Cardiac muscle cell (in vitro differentiated cells and primary cell): ENCODE data around the gene KANK3. TPM values are rescaled to one million over a fixed set of nuclear protein-coding genes. Genes with fewer than 3 reads are reported as not detected.
"Not testable (repeated sequence)": the region's sequence is repeated elsewhere in the genome, so short reads cannot be mapped to it uniquely, and the experiment has no call there.

Source experiments
- DNase-seq, 2 donors: peaks; one replicate each; pipeline versions ENCODE4 v3.0.0 to v3.0.0-alpha.2; 2010 to 2017; ENCODE audit warnings: low read depth in 1 of 2, low spot score in 1 of 2
- H3K27ac ChIP-seq: fragments of 200-600 bp; sonication (generic); 2 replicates; pipeline ENCODE4 v1.5.1; 2016
- H3K27me3 ChIP-seq: fragments of 200-600 bp; sonication (generic); 2 replicates; pipeline ENCODE4 v1.6.0; 2016; ENCODE audit warnings: control low read depth
- H3K36me3 ChIP-seq: fragments of 200-600 bp; sonication (generic); 2 replicates; pipeline ENCODE4 v1.5.1; 2016; ENCODE audit warnings: control low read depth
- H3K4me1 ChIP-seq: fragments of 200-600 bp; sonication (generic); 2 replicates; pipeline ENCODE4 v1.8.1; 2017; ENCODE audit warnings: low read depth, mild to moderate bottlenecking, mixed run types
- H3K4me3 ChIP-seq: fragments of 200-600 bp; sonication (generic); 2 replicates; pipeline ENCODE4 v1.5.1; 2016; ENCODE audit warnings: mild to moderate bottlenecking
- H3K9me3 ChIP-seq: fragments of 200-600 bp; sonication (generic); 2 replicates; pipeline ENCODE4 v1.5.1; 2017; ENCODE audit warnings: low read depth, mild to moderate bottlenecking, control low read depth
- CTCF ChIP-seq: IDR thresholded peaks from 2 replicates; pipeline ENCODE4 v1.5.1; 2012; ENCODE audit warnings: low read depth, mild to moderate bottlenecking, low read length
- polyA plus RNA-seq: library from polyadenylated mRNA; unstranded; fragments of >200 nt; fragmentation: Nextera tagmentation; extraction: Ambion mirVana; gene quantifications from 2 replicates; pipeline ENCODE4 v1.2.1, GENCODE V29; 2016
- total RNA-seq: library from RNA; depleted of rRNA; stranded (reverse); fragments of >200 nt; gene quantifications from 2 replicates; pipeline ENCODE4 v1.2.3, GENCODE V29; 2016

Gene KANK3
- total and polyA plus RNA-seq, 2 experiments from 2014 or later, result 0.72 to 4.0 TPM

- H3K36me3 ChIP-seq, result peaks cover 10% of the 10 kb centered on the region
- no peak overlapping the region for H3K4me3 ChIP-seq
- no peak for TF ChIP-seq CTCF
- no peaks in the 10 kb centered on the region for H3K9me3 ChIP-seq
- no peak overlapping the region for H3K27ac ChIP-seq
- H3K27me3 ChIP-seq, result no peaks in the 10 kb centered on the region
- DNase-seq, result no peak
- H3K4me1 ChIP-seq, result peaks cover 13% of the 10 kb centered on the region
Measured at GRCh38 chr19:8306235-8307054, 36.6 kb downstream of the KANK3 start.

GRCh38 chr19:8305798-8306197 lies 37.3 kb downstream of the KANK3 start:
- no peak for TF ChIP-seq CTCF
- no peak for DNase-seq
- no peaks in the 10 kb centered on the region for H3K27me3 ChIP-seq
- H3K4me1 ChIP-seq, result peaks cover 13% of the 10 kb centered on the region
- H3K4me3 ChIP-seq, result no peak overlapping the region
- H3K27ac ChIP-seq, result no peak overlapping the region
- no peaks in the 10 kb centered on the region for H3K9me3 ChIP-seq
- peaks cover 6% of the 10 kb centered on the region for H3K36me3 ChIP-seq

- H3K36me3 ChIP-seq, result peaks cover 4% of the 10 kb centered on the region
- H3K27ac ChIP-seq, result no peak overlapping the region
- no peaks in the 10 kb centered on the region for H3K27me3 ChIP-seq
- no peak overlapping the region for H3K4me3 ChIP-seq
- no peaks in the 10 kb centered on the region for H3K9me3 ChIP-seq
- TF ChIP-seq CTCF, result no peak
- H3K4me1 ChIP-seq, result peaks cover 13% of the 10 kb centered on the region
- no peak for DNase-seq
Measured at GRCh38 chr19:8304841-8305621, 38.0 kb downstream of the KANK3 start.

GRCh38 chr19:8302734-8303133 lies 40.3 kb downstream of the KANK3 start:
- H3K27me3 ChIP-seq, result no peaks in the 10 kb centered on the region
- H3K4me1 ChIP-seq, result peaks cover 6% of the 10 kb centered on the region
- H3K36me3 ChIP-seq, result no peaks in the 10 kb centered on the region
- H3K27ac ChIP-seq, result no peak overlapping the region
- DNase-seq, result no peak
- H3K4me3 ChIP-seq, result no peak overlapping the region
- TF ChIP-seq CTCF, result no peak
- H3K9me3 ChIP-seq, result no peaks in the 10 kb centered on the region

GRCh38 chr19:8302357-8302691 lies 40.7 kb downstream of the KANK3 start:
- DNase-seq, result no peak

GRCh38 chr19:8291337-8291736 lies 51.7 kb downstream of the KANK3 start:
- H3K27me3 ChIP-seq, H3K4me1 ChIP-seq, DNase-seq, H3K36me3 ChIP-seq, H3K9me3 ChIP-seq, H3K4me3 ChIP-seq, H3K27ac ChIP-seq: not testable (repeated sequence)

More at GRCh38 chr19:8302357-8302691, 40.7 kb downstream of the KANK3 start:
- Histone ChIP-seq H3K36me3 (no peaks in the 10 kb centered on the region), H3K4me1 (peaks cover 4% of the 10 kb centered on the region), H3K27ac (no peak overlapping the region), H3K27me3 (no peaks in the 10 kb centered on the region), H3K4me3 (no peak overlapping the region), H3K9me3 (no peaks in the 10 kb centered on the region)
- TF ChIP-seq CTCF, result no peak

GRCh38 chr19:8276508-8276907 lies 66.6 kb downstream of the KANK3 start:
- DNase-seq, H3K27me3 ChIP-seq: not testable (repeated sequence)

More at GRCh38 chr19:8276508-8276907, 66.6 kb downstream of the KANK3 start:
- H3K9me3 ChIP-seq, H3K27ac ChIP-seq, H3K4me1 ChIP-seq, H3K4me3 ChIP-seq, H3K36me3 ChIP-seq: not testable (repeated sequence)
